IMR-90 (cell line): ENCODE measurements around the gene PASD1.

Source experiments
- BHLHE40 ChIP-seq: fragments of 150-350 bp; IDR thresholded peaks from 2 replicates; pipeline ENCODE4 v1.6.1; 2016; ENCODE audit warnings: mild to moderate bottlenecking, low read depth, low read length
- FOS ChIP-seq: fragments of 150-350 bp; IDR thresholded peaks from 2 replicates; pipeline ENCODE4 v1.6.1; 2016; ENCODE audit warnings: low read depth, low read length
- SMC3 ChIP-seq: fragments of 150-350 bp; IDR thresholded peaks from 2 replicates; pipeline ENCODE4 v1.6.1; 2016; ENCODE audit warnings: low read depth, mild to moderate bottlenecking, antibody characterized with exemption, low read length, moderate library complexity
- TF ChIP-seq, protein P1 (sequence below): conservative IDR thresholded peaks from 2 replicates; pipeline ENCODE4 v1.5.1; 2012; ENCODE audit warnings: mild to moderate bottlenecking, low read depth, low read length, improper control_type of control experiment

DNA sequence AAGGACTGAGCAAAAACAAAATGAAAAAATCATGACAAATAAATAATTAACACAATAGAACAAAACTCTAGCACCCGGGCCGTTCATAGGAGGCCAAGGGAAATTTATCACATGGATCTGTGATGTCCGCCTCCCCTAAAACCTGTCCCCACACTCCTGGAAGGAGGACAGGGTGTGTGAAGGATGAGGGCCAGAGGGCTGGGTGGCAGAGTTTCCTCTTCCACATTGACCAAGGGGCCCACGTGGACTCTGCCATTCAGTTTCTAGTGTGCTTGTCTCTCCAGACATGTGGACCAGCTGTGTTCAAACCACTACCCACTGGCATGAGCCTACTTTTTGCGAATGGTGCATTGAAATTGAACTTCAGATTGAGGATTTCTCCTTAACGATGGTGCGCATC is 138.1 kb downstream of the PASD1 start:
- no peak for TF ChIP-seq SMC3
- TF ChIP-seq FOS = no peak
- no peak for TF ChIP-seq BHLHE40
- TF ChIP-seq, protein P1, sequence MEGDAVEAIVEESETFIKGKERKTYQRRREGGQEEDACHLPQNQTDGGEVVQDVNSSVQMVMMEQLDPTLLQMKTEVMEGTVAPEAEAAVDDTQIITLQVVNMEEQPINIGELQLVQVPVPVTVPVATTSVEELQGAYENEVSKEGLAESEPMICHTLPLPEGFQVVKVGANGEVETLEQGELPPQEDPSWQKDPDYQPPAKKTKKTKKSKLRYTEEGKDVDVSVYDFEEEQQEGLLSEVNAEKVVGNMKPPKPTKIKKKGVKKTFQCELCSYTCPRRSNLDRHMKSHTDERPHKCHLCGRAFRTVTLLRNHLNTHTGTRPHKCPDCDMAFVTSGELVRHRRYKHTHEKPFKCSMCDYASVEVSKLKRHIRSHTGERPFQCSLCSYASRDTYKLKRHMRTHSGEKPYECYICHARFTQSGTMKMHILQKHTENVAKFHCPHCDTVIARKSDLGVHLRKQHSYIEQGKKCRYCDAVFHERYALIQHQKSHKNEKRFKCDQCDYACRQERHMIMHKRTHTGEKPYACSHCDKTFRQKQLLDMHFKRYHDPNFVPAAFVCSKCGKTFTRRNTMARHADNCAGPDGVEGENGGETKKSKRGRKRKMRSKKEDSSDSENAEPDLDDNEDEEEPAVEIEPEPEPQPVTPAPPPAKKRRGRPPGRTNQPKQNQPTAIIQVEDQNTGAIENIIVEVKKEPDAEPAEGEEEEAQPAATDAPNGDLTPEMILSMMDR = no peak
